ENCODE data around the gene PDCD2.
"Not testable (repeated sequence)": the region's sequence is repeated elsewhere in the genome, so short reads cannot be mapped to it uniquely, and the experiment has no call there.

Gene PDCD2

GRCh38 chr6:170584181-170584953 lies at the start of gene PDCD2:
PDCD2 (minus strand) TSS chr6:170584637; CDS start chr6:170584581, 56 bp downstream.
- peak; percentile 98 for DNase-seq (ENCODE audit: low spot score)
- in situ Hi-C loops (cut with MboI; ENCODE audit: low sequenced_read_pairs, unreplicated experiment), result no loop called here
- no peak for TF ChIP-seq CTCF (IDR thresholded peaks at IDR 0.05; ENCODE audit: borderline replicate concordance, control extremely low read depth, extremely low read depth, insufficient read depth, missing control alignments)

GRCh38 chr6:170616020-170616554 lies 31.6 kb upstream of the PDCD2 start:
- in situ Hi-C loops (cut with MboI; ENCODE audit: low sequenced_read_pairs, unreplicated experiment); DNase-seq (ENCODE audit: low spot score): not testable (repeated sequence)

GRCh38 chr6:170612256-170612804 lies 27.9 kb upstream of the PDCD2 start:
- in situ Hi-C loops (cut with MboI; ENCODE audit: low sequenced_read_pairs, unreplicated experiment); DNase-seq (ENCODE audit: low spot score): not testable (repeated sequence)

GRCh38 chr6:170609225-170609624 lies 24.8 kb upstream of the PDCD2 start:
- DNase-seq (ENCODE audit: low spot score); in situ Hi-C loops (cut with MboI; ENCODE audit: low sequenced_read_pairs, unreplicated experiment): not testable (repeated sequence)

GRCh38 chr6:170605574-170606259 lies 21.3 kb upstream of the PDCD2 start:
- no peak for TF ChIP-seq CTCF (IDR thresholded peaks at IDR 0.05; ENCODE audit: borderline replicate concordance, control extremely low read depth, extremely low read depth, insufficient read depth, missing control alignments)
- in situ Hi-C loops (cut with MboI; ENCODE audit: low sequenced_read_pairs, unreplicated experiment), result no loop called here
- no peak for DNase-seq (ENCODE audit: low spot score)

- in situ Hi-C loops (cut with MboI; ENCODE audit: low sequenced_read_pairs, unreplicated experiment), result no loop called here
- DNase-seq (ENCODE audit: low spot score), result no peak
- TF ChIP-seq CTCF (IDR thresholded peaks at IDR 0.05; ENCODE audit: borderline replicate concordance, control extremely low read depth, extremely low read depth, insufficient read depth, missing control alignments), result no peak
These were observed 12.8 kb upstream of the PDCD2 start for GRCh38 chr6:170597278-170597677.

- DNase-seq (ENCODE audit: low spot score), result no peak
- in situ Hi-C loops (cut with MboI; ENCODE audit: low sequenced_read_pairs, unreplicated experiment), result no loop called here
- no peak for TF ChIP-seq CTCF (IDR thresholded peaks at IDR 0.05; ENCODE audit: borderline replicate concordance, control extremely low read depth, extremely low read depth, insufficient read depth, missing control alignments)
These were observed 12.0 kb upstream of the PDCD2 start for GRCh38 chr6:170596426-170596825.

- no peak for TF ChIP-seq CTCF (IDR thresholded peaks at IDR 0.05; ENCODE audit: borderline replicate concordance, control extremely low read depth, extremely low read depth, insufficient read depth, missing control alignments)
- in situ Hi-C loops (cut with MboI; ENCODE audit: low sequenced_read_pairs, unreplicated experiment), result no loop called here
- DNase-seq (ENCODE audit: low spot score), result no peak
These were observed 6.3 kb upstream of the PDCD2 start for GRCh38 chr6:170590725-170591124.

All from GM13976 (cell line).